GM12878 (cell line): ENCODE results near the gene MZB1. TPM values are rescaled to one million over a fixed set of nuclear protein-coding genes. Genes with fewer than 3 reads are reported as not detected.

Source experiments
- BACH1 ChIP-seq: fragments of 450-650 bp; IDR thresholded peaks from 2 replicates; pipeline ENCODE4 v1.6.1; 2017; ENCODE audit warnings: mild to moderate bottlenecking, borderline replicate concordance
- BCL11A ChIP-seq: IDR thresholded peaks from 2 replicates; pipeline ENCODE4 v1.6.1; 2011; ENCODE audit warnings: low read depth, low read length
- BCL3 ChIP-seq: IDR thresholded peaks from 2 replicates; pipeline ENCODE4 v1.6.1; 2011; ENCODE audit warnings: borderline replicate concordance, low read depth, mild to moderate bottlenecking, moderate library complexity, low read length; ENCODE audit not compliant: insufficient read depth, poor library complexity, severe bottlenecking
- CHD4 ChIP-seq: fragments of 200-600 bp; sonication (generic); IDR thresholded peaks from 2 replicates; pipeline ENCODE4 v1.6.1; 2016; ENCODE audit warnings: mild to moderate bottlenecking
- LARP7 ChIP-seq: fragments of 450-650 bp; IDR thresholded peaks from 2 replicates; pipeline ENCODE4 v1.6.1; 2017; ENCODE audit warnings: mild to moderate bottlenecking
- MXI1 ChIP-seq: fragments of 150-350 bp; IDR thresholded peaks from 2 replicates; pipeline ENCODE4 v1.6.1; 2011; ENCODE audit warnings: low read depth, mild to moderate bottlenecking, inconsistent platforms, low read length, improper control_type of control experiment
- RCOR1 ChIP-seq: conservative IDR thresholded peaks from 2 replicates; pipeline ENCODE4 v1.6.1; 2012; ENCODE audit warnings: low read depth, low read length, improper control_type of control experiment
- RELA ChIP-seq: fragments of 450-650 bp; IDR thresholded peaks from 2 replicates; pipeline ENCODE4 v1.8.0; 2014; ENCODE audit warnings: borderline replicate concordance; ENCODE audit not compliant: partially characterized antibody
- RELB ChIP-seq: fragments of 450-650 bp; IDR thresholded peaks from 2 replicates; pipeline ENCODE4 v1.6.1; 2017; ENCODE audit warnings: low read depth, mild to moderate bottlenecking, moderate library complexity
- SMAD5 ChIP-seq: IDR thresholded peaks from 2 replicates; pipeline ENCODE4 v1.6.1; 2016; ENCODE audit warnings: antibody characterized with exemption, low read depth
- TCF12 ChIP-seq: IDR thresholded peaks from 2 replicates; pipeline ENCODE4 v1.6.1; 2011; ENCODE audit warnings: low read depth, mild to moderate bottlenecking, low read length
- polyA plus RNA-seq, 11 experiments: library from polyadenylated mRNA; depleted of rRNA in 4 of 11; unstranded in 6 of 11; stranded (reverse) in 5 of 11; fragments of >200 nt; fragmentation: Nextera tagmentation in 4 of 11; fragmentation: Illumina TruSeq in 1 of 11; extraction: Ambion mirVana in 4 of 11; extraction: Trizol in 1 of 11; gene quantifications; 1 replicate in 1 of 11; 2 replicates in 10 of 11; pipeline versions ENCODE4 v1.2.1 to v1.2.3, GENCODE V29; 2011 to 2016; ENCODE audit warnings: inconsistent platforms in 2 of 11, missing spikeins in 2 of 11, low read depth in 1 of 11
- total RNA-seq, 4 experiments: library from RNA; depleted of rRNA in 3 of 4; stranded (reverse); fragments of >200 nt in 3 of 4; fragmentation: Illumina TruSeq in 1 of 4; extraction: Trizol in 1 of 4; gene quantifications; 2 replicates each; pipeline versions ENCODE4 v1.2.1 to v1.2.3, GENCODE V29; 2013 to 2021
- TF ChIP-seq, protein P1 (sequence below): fragments of 450-650 bp; formaldehyde crosslinking; IDR thresholded peaks from 2 replicates; pipeline ENCODE4 v1.5.0; 2022; ENCODE audit warnings: mild to moderate bottlenecking, missing genetic modification characterization
- TF ChIP-seq, protein P2 (sequence below): fragments of 450-650 bp; IDR thresholded peaks from 2 replicates; pipeline ENCODE4 v1.6.1; 2017; ENCODE audit warnings: borderline replicate concordance
- TF ChIP-seq, protein P3 (sequence below): IDR thresholded peaks from 2 replicates; pipeline ENCODE4 v1.6.1; 2012; ENCODE audit warnings: low read depth, low read length, improper control_type of control experiment

MZB1 gene
- total and polyA plus RNA-seq, 10 of the 15 experiments (the other 5 are each of a cell fraction or from before 2014, with no cell fraction given): 19.3 to 406 (median 188) TPM

DNA sequence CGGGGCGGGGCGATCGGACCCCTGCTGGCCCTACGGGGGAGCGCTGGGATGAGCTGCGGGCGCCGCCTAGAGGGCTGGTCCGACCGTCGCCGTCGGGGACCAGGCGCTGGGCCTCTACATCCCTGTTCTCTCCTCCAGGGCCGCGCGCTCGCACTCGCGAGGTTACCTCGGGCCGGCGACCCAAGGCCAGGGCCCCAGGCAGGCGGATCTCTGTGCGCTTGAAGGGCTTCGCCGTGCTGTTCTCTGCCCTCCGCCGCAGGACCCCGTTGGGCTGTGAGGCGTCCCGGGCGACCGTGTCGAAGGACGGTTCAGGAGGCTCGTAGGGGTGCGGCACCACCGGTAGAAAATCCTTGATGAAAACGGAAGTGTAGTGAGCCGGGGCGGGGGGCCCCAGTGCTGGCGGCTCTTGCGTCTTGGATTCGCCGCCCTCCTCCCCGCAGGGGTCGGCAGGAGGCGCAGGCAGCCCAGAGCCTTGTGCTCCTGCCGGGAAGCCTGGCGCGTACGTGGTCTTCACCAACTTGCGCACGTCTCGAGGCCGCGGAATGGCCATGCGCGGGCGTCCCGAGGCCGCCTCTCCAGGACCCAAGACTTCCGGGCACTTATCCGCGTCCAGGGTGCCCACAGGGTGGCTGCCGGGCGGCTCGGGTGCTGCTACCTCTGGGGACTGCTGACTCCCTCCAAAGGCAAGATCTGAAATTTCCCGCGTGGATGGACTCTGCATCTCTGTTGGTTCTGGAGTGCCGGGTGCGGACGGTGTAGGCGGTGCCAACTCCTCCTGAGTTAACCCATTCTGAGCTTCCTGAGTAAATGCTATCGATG, 3.2 kb upstream of the MZB1 start (continued):
- TF ChIP-seq BACH1: no peak; the same call in 1 of the 2 replicates
- TF ChIP-seq MXI1: no peak
- TF ChIP-seq LARP7: peak; percentile 57
- TF ChIP-seq BCL11A: no peak
- TF ChIP-seq, protein P1, sequence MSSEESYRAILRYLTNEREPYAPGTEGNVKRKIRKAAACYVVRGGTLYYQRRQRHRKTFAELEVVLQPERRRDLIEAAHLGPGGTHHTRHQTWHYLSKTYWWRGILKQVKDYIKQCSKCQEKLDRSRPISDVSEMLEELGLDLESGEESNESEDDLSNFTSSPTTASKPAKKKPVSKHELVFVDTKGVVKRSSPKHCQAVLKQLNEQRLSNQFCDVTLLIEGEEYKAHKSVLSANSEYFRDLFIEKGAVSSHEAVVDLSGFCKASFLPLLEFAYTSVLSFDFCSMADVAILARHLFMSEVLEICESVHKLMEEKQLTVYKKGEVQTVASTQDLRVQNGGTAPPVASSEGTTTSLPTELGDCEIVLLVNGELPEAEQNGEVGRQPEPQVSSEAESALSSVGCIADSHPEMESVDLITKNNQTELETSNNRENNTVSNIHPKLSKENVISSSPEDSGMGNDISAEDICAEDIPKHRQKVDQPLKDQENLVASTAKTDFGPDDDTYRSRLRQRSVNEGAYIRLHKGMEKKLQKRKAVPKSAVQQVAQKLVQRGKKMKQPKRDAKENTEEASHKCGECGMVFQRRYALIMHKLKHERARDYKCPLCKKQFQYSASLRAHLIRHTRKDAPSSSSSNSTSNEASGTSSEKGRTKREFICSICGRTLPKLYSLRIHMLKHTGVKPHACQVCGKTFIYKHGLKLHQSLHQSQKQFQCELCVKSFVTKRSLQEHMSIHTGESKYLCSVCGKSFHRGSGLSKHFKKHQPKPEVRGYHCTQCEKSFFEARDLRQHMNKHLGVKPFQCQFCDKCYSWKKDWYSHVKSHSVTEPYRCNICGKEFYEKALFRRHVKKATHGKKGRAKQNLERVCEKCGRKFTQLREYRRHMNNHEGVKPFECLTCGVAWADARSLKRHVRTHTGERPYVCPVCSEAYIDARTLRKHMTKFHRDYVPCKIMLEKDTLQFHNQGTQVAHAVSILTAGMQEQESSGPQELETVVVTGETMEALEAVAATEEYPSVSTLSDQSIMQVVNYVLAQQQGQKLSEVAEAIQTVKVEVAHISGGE: no peak
- TF ChIP-seq SMAD5: no peak
- TF ChIP-seq RELA: peak; percentile 71
- no peak for TF ChIP-seq BCL3
- TF ChIP-seq RCOR1: no peak
- TF ChIP-seq RELB: no peak; the same call in 1 of the 2 replicates
- TF ChIP-seq CHD4: no peak
- TF ChIP-seq, protein P2, sequence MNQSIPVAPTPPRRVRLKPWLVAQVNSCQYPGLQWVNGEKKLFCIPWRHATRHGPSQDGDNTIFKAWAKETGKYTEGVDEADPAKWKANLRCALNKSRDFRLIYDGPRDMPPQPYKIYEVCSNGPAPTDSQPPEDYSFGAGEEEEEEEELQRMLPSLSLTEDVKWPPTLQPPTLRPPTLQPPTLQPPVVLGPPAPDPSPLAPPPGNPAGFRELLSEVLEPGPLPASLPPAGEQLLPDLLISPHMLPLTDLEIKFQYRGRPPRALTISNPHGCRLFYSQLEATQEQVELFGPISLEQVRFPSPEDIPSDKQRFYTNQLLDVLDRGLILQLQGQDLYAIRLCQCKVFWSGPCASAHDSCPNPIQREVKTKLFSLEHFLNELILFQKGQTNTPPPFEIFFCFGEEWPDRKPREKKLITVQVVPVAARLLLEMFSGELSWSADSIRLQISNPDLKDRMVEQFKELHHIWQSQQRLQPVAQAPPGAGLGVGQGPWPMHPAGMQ: no peak
- TF ChIP-seq TCF12: 0 out of 2 replicates have a peak, but pooled peaks have one; percentile 30
- TF ChIP-seq, protein P3, sequence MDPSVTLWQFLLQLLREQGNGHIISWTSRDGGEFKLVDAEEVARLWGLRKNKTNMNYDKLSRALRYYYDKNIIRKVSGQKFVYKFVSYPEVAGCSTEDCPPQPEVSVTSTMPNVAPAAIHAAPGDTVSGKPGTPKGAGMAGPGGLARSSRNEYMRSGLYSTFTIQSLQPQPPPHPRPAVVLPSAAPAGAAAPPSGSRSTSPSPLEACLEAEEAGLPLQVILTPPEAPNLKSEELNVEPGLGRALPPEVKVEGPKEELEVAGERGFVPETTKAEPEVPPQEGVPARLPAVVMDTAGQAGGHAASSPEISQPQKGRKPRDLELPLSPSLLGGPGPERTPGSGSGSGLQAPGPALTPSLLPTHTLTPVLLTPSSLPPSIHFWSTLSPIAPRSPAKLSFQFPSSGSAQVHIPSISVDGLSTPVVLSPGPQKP: no peak; the same call in 1 of the 2 replicates
